Measurements from ENCODE around the gene ASIC1.

The ASIC1 gene

GRCh38 chr12:50079771-50080170 is 22.4 kb downstream of the ASIC1 start:
- no peaks in the 10 kb centered on the region for H3K36me3 ChIP-seq (ENCODE audit: insufficient read depth, low read length)
- no peak overlapping the region for H3K4me3 ChIP-seq (ENCODE audit: low read depth, low read length, poor library complexity, severe bottlenecking)
- no peaks in the 10 kb centered on the region for H4K20me1 ChIP-seq (ENCODE audit: insufficient read depth, low read length)
- TF ChIP-seq CTCF (IDR thresholded peaks at IDR 0.05; ENCODE audit: low read length), result no peak
- peaks cover 5% of the 10 kb centered on the region for H3K4me1 ChIP-seq (ENCODE audit: insufficient read depth, low read length, severe bottlenecking)
- H3K79me2 ChIP-seq (ENCODE audit: insufficient read depth, low read length), result no peaks in the 10 kb centered on the region
- no peaks in the 10 kb centered on the region for H3K9me3 ChIP-seq (ENCODE audit: low read length)
- no peak overlapping the region for H2AFZ ChIP-seq (ENCODE audit: low read length)
- no peaks in the 10 kb centered on the region for H3F3A ChIP-seq (ENCODE audit: insufficient read depth, low read length)
- no peaks in the 10 kb centered on the region for H3K9me2 ChIP-seq (ENCODE audit: low read depth, low read length)
- H3K27ac ChIP-seq (ENCODE audit: low read depth, low read length, poor library complexity, severe bottlenecking), result no peak overlapping the region
- H3K9ac ChIP-seq (ENCODE audit: low read length), result no peak overlapping the region
- 0 out of 2 replicates have a peak, but pooled peaks cover 7% of the 10 kb centered on the region for H3K27me3 ChIP-seq (ENCODE audit: insufficient read depth, low read length)
- H3K4me2 ChIP-seq (ENCODE audit: low read length), result no peak overlapping the region

- Histone ChIP-seq H2AFZ (ENCODE audit: low read length) (no peak overlapping the region), H3K4me3 (ENCODE audit: low read depth, low read length, poor library complexity, severe bottlenecking) (no peak overlapping the region), H3K9me3 (ENCODE audit: low read length) (no peaks in the 10 kb centered on the region), H3K36me3 (ENCODE audit: insufficient read depth, low read length) (no peaks in the 10 kb centered on the region), H3K9ac (ENCODE audit: low read length) (no peak overlapping the region), H3K79me2 (ENCODE audit: insufficient read depth, low read length) (no peaks in the 10 kb centered on the region), H3K9me2 (ENCODE audit: low read depth, low read length) (no peaks in the 10 kb centered on the region), H4K20me1 (ENCODE audit: insufficient read depth, low read length) (no peaks in the 10 kb centered on the region), H3K4me1 (ENCODE audit: insufficient read depth, low read length, severe bottlenecking) (peaks cover 10% of the 10 kb centered on the region), H3F3A (ENCODE audit: insufficient read depth, low read length) (no peaks in the 10 kb centered on the region), H3K4me2 (ENCODE audit: low read length) (no peak overlapping the region), H3K27me3 (ENCODE audit: insufficient read depth, low read length) (0 out of 2 replicates have a peak, but pooled peaks cover 7% of the 10 kb centered on the region), H3K27ac (ENCODE audit: low read depth, low read length, poor library complexity, severe bottlenecking) (no peak overlapping the region)
- TF ChIP-seq CTCF (IDR thresholded peaks at IDR 0.05; ENCODE audit: low read length), result no peak
- TF ChIP-seq EZH2 (IDR thresholded peaks at IDR 0.05; ENCODE audit: borderline replicate concordance, low read length), result no peak
Measured at GRCh38 chr12:50081096-50081808, 23.9 kb downstream of the ASIC1 start.

GRCh38 chr12:50082644-50083043 is 25.2 kb downstream of the ASIC1 start:
- H3K9me3 ChIP-seq (ENCODE audit: low read length), result no peaks in the 10 kb centered on the region
- H3K9me2 ChIP-seq (ENCODE audit: low read depth, low read length), result no peaks in the 10 kb centered on the region
- H3K4me3 ChIP-seq (ENCODE audit: low read depth, low read length, poor library complexity, severe bottlenecking), result no peak overlapping the region
- peaks cover 10% of the 10 kb centered on the region for H3K4me1 ChIP-seq (ENCODE audit: insufficient read depth, low read length, severe bottlenecking)
- peaks cover 13% of the 10 kb centered on the region; the same call in 1 of the 2 replicates for H3K36me3 ChIP-seq (ENCODE audit: insufficient read depth, low read length)
- H3K27me3 ChIP-seq (ENCODE audit: insufficient read depth, low read length), result no peaks in the 10 kb centered on the region
- no peak overlapping the region for H3K27ac ChIP-seq (ENCODE audit: low read depth, low read length, poor library complexity, severe bottlenecking)
- no peak overlapping the region for H2AFZ ChIP-seq (ENCODE audit: low read length)
- H3K79me2 ChIP-seq (ENCODE audit: insufficient read depth, low read length), result no peaks in the 10 kb centered on the region
- H3F3A ChIP-seq (ENCODE audit: insufficient read depth, low read length), result no peaks in the 10 kb centered on the region
- TF ChIP-seq CTCF (IDR thresholded peaks at IDR 0.05; ENCODE audit: low read length), result no peak
- no peak for TF ChIP-seq EZH2 (IDR thresholded peaks at IDR 0.05; ENCODE audit: borderline replicate concordance, low read length)
- no peak overlapping the region for H3K4me2 ChIP-seq (ENCODE audit: low read length)
- no peak overlapping the region for H3K9ac ChIP-seq (ENCODE audit: low read length)
- H4K20me1 ChIP-seq (ENCODE audit: insufficient read depth, low read length), result no peaks in the 10 kb centered on the region

Data from OCI-LY1 (cell line).